Astrocyte (in vitro differentiated cells and primary cell): ENCODE data around the gene RPP38.

ENCODE experiments used
- CTCF ChIP-seq: IDR thresholded peaks from 2 replicates; pipeline ENCODE4 v1.5.1; 2011; ENCODE audit warnings: low read depth, mild to moderate bottlenecking, inconsistent platforms, low read length, moderate library complexity; ENCODE audit not compliant: insufficient read depth
- EZH2 ChIP-seq: IDR thresholded peaks from 2 replicates; pipeline ENCODE4 v1.6.1; 2012; ENCODE audit warnings: mild to moderate bottlenecking, low read length, inconsistent platforms; ENCODE audit not compliant: insufficient read depth

GRCh38 chr10:15068802-15069201 lies 28.4 kb upstream of the RPP38 start:
- TF ChIP-seq CTCF = no peak
- TF ChIP-seq EZH2 = no peak
